SU-DHL-6 (cell line): ENCODE measurements around the gene SERTAD2.

Source experiments
- CTCF ChIP-seq: fragments of 200-600 bp; sonication (generic); IDR thresholded peaks from one replicate; pipeline ENCODE4 v1.5.1; 2017; ENCODE audit warnings: antibody characterized with exemption, mild to moderate bottlenecking, low read length, moderate library complexity; ENCODE audit not compliant: insufficient read depth, poor library complexity, severe bottlenecking
- EZH2phosphoT487 ChIP-seq: fragments of 200-600 bp; sonication (generic), shearing (Covaris generic); conservative IDR thresholded peaks from 2 replicates; pipeline ENCODE4 v1.6.1; 2018; ENCODE audit warnings: mild to moderate bottlenecking, antibody characterized with exemption, low read length, moderate library complexity, mixed read lengths

DNA sequence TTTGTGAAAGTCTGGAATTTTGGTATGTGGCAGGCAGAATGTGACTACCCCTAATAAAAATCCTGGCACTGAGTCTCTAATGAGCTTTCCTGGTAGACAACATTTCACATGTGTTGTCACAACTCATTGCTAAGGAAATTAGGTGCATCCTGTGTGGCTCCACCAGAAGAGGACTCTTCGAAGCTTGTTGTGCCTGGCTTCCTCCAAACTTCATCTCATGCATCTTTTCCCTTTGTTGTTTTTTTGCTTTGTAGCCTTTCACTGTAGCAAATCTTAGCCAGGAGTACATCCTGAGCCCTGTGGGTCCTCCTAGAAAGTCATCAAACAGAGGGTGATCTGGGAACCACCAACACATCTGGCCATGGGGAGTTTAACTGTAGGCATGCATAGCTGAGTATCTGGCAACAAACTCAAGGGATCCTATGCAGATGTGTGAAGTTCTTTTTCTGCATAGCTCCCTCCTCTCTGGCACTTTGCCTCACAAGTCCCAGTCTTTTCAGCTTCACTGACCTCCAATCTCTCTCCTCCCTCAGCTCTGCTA, 42.1 kb upstream of the SERTAD2 start:
- TF ChIP-seq EZH2phosphoT487 (no peak), CTCF (no peak)
